Upper lobe of left lung (tissue), 6 donors: ENCODE measurements around the gene COX20. TPM values are rescaled to one million over a fixed set of nuclear protein-coding genes. Genes with fewer than 3 reads are reported as not detected.

Source experiments
- ATAC-seq, 2 donors: fragments of 200-7000 bp; cut with Tn5 transposase; one replicate each; pipeline ENCODE4 v1.9.1; 2022; ENCODE audit warnings: mild to moderate bottlenecking in 2 of 2, moderate library complexity in 2 of 2; ENCODE audit not compliant: low FRiP score in 2 of 2
- DNase-seq, 2 donors: peaks; one replicate each; pipeline ENCODE4 v3.0.0-alpha.2; 2019 to 2020
- H3K27ac ChIP-seq, 4 donors: fragments of 200-600 bp; sonication (generic); one replicate each; pipeline ENCODE4 v1.5.1; 2016 to 2019
- H3K27me3 ChIP-seq, 4 donors: fragments of 200-600 bp; sonication (generic); one replicate each; pipeline ENCODE4 v1.5.1; 2017 to 2019
- H3K36me3 ChIP-seq, 4 donors: fragments of 200-600 bp; sonication (generic); one replicate each; pipeline ENCODE4 v1.5.1; 2016 to 2019
- H3K4me1 ChIP-seq, 4 donors: fragments of 200-600 bp; sonication (generic); one replicate each; pipeline ENCODE4 v1.5.1; 2018 to 2019
- H3K4me3 ChIP-seq, 4 donors: fragments of 200-600 bp; sonication (generic); one replicate each; pipeline ENCODE4 v1.5.1; 2017 to 2019; ENCODE audit warnings: mild to moderate bottlenecking in 2 of 4, moderate library complexity in 1 of 4
- H3K9me3 ChIP-seq, 4 donors: fragments of 200-600 bp; sonication (generic); one replicate each; pipeline ENCODE4 v1.5.1; 2018 to 2019
- CTCF ChIP-seq, 6 experiments: fragments of 450-650 bp in 4 of 6; fragments of 200-600 bp in 2 of 6; sonication (generic) in 2 of 6; IDR thresholded peaks; one replicate each; pipeline ENCODE4 v1.5.1; 2016 to 2019; ENCODE audit warnings: antibody characterized with exemption in 6 of 6
- EP300 ChIP-seq, 4 donors: sonication (generic); formaldehyde crosslinking; IDR thresholded peaks; one replicate each; pipeline ENCODE4 v1.5.1; 2017; ENCODE audit warnings: antibody characterized with exemption in 4 of 4, control low read depth in 2 of 4
- POLR2A ChIP-seq, 4 donors: fragments of 450-650 bp; IDR thresholded peaks; one replicate each; pipeline ENCODE4 v1.5.1; 2016 to 2017; ENCODE audit warnings: antibody characterized with exemption in 4 of 4, mild to moderate bottlenecking in 2 of 4
- POLR2AphosphoS5 ChIP-seq, 2 donors: sonication (generic); formaldehyde crosslinking; IDR thresholded peaks; one replicate each; pipeline ENCODE4 v1.5.1; 2017; ENCODE audit warnings: antibody characterized with exemption in 2 of 2
- WGBS, 2 donors: methylation state at CpG; one replicate each; pipeline ENCODE4 v1.1.5; 2017 to 2018; 5-methylcytosine and 5-hydroxymethylcytosine counted together
- total RNA-seq, 6 donors: library from RNA; depleted of rRNA in 4 of 6; stranded (reverse); fragments of >200 nt in 4 of 6; gene quantifications; one replicate each; pipeline versions ENCODE4 v1.1.0 to v1.2.1, GENCODE V29; 2016 to 2021
- donor health status: DM: no; HTN: no; CAD: no; lungs with moderate emphysema.
- donor health status: DM: no; HTN: yes; CAD: no; lungs with severe emphysema.

The COX20 gene
- total RNA-seq, 6 donors from 2014 or later: 9.4 to 35.3 (median 25.6) TPM

- WGBS, 2 donors: 42 to 44% methylated on average over 5 of the region's 5 CpGs
- Histone ChIP-seq H3K9me3 (no peaks in the 10 kb centered on the region), H3K27me3 (no peaks in the 10 kb centered on the region), H3K4me1 (peaks cover 16 to 54% (median 25%) of the 10 kb centered on the region in 4 donors), H3K36me3 (peaks cover 64 to 100% (median 70%) of the 10 kb centered on the region in 4 donors), H3K4me3 (no peak overlapping the region), H3K27ac (peak overlapping the region in 1 of 4 donors; percentile 42)
- DNase-seq (no peak), ATAC-seq (no peak)
- no peak for TF ChIP-seq POLR2A (IDR thresholded peaks at IDR 0.05)
- TF ChIP-seq POLR2AphosphoS5 (IDR thresholded peaks at IDR 0.05): no peak
- TF ChIP-seq EP300 (IDR thresholded peaks at IDR 0.05): no peak
- TF ChIP-seq CTCF (IDR thresholded peaks at IDR 0.05): no peak
Measured at GRCh38 chr1:244854166-244854565, 18.7 kb downstream of the COX20 start.

GRCh38 chr1:244854865-244855578, 19.6 kb downstream of the COX20 start:
- 54 to 65% methylated on average over 7 of the region's 7 CpGs for WGBS, 2 donors
- Histone ChIP-seq H3K27me3 (no peaks in the 10 kb centered on the region), H3K27ac (peak overlapping the region in 2 of 4 donors; percentile 20 to 42), H3K36me3 (peaks cover 71 to 100% (median 78%) of the 10 kb centered on the region in 4 donors), H3K9me3 (no peaks in the 10 kb centered on the region), H3K4me1 (peaks cover 20 to 62% (median 30%) of the 10 kb centered on the region in 4 donors), H3K4me3 (no peak overlapping the region)
- TF ChIP-seq POLR2A (IDR thresholded peaks at IDR 0.05) (no peak), EP300 (IDR thresholded peaks at IDR 0.05) (no peak), POLR2AphosphoS5 (IDR thresholded peaks at IDR 0.05) (no peak), CTCF (IDR thresholded peaks at IDR 0.05) (no peak)
- DNase-seq: no peak
- ATAC-seq: no peak

- TF ChIP-seq EP300 (IDR thresholded peaks at IDR 0.05) (no peak), POLR2AphosphoS5 (IDR thresholded peaks at IDR 0.05) (no peak), CTCF (IDR thresholded peaks at IDR 0.05) (no peak), POLR2A (IDR thresholded peaks at IDR 0.05) (no peak)
- DNase-seq (no peak), ATAC-seq (no peak)
- Histone ChIP-seq H3K4me3 (no peak overlapping the region), H3K4me1 (peaks cover 39 to 86% (median 48%) of the 10 kb centered on the region in 4 donors), H3K27me3 (no peaks in the 10 kb centered on the region), H3K9me3 (no peaks in the 10 kb centered on the region), H3K27ac (peak overlapping the region in 1 of 4 donors; percentile 4), H3K36me3 (peaks cover 58 to 94% (median 69%) of the 10 kb centered on the region in 4 donors)
- 62 to 73% methylated on average over 3 of the region's 3 CpGs for WGBS, 2 donors
Measured at GRCh38 chr1:244857761-244858160, 22.3 kb downstream of the COX20 start.

- no peak overlapping the region for H3K4me3 ChIP-seq
- no peaks in the 10 kb centered on the region for H3K9me3 ChIP-seq
- H3K36me3 ChIP-seq: peaks cover 55 to 88% (median 63%) of the 10 kb centered on the region in 4 donors
- peak overlapping the region in 1 of 4 donors; percentile 4 for H3K27ac ChIP-seq
- TF ChIP-seq EP300 (IDR thresholded peaks at IDR 0.05) (no peak), POLR2AphosphoS5 (IDR thresholded peaks at IDR 0.05) (no peak), CTCF (IDR thresholded peaks at IDR 0.05) (no peak), POLR2A (IDR thresholded peaks at IDR 0.05) (no peak)
- no peaks in the 10 kb centered on the region for H3K27me3 ChIP-seq
- ATAC-seq (no peak), DNase-seq (no peak)
- peaks cover 39 to 85% (median 48%) of the 10 kb centered on the region in 4 donors for H3K4me1 ChIP-seq
- WGBS, 2 donors: 67 to 79% methylated on average over 1 of the region's 1 CpG
Measured at GRCh38 chr1:244858357-244858756, 22.9 kb downstream of the COX20 start.
